Peyer's patch (tissue), 4 donors: ENCODE data around the gene MISP.
A peak's percentile ranks its signal among the peaks of the same experiment; 100 is the strongest.

Experiments
- CTCF ChIP-seq, 6 experiments: fragments of 450-650 bp in 4 of 6; fragments of 200-600 bp in 2 of 6; sonication (generic) in 1 of 6; IDR thresholded peaks; one replicate each; pipeline ENCODE4 v1.5.1; 2017 to 2019; ENCODE audit warnings: antibody characterized with exemption in 6 of 6, mild to moderate bottlenecking in 3 of 6, moderate library complexity in 1 of 6
- POLR2A ChIP-seq, 2 donors: fragments of 450-650 bp; IDR thresholded peaks; one replicate each; pipeline ENCODE4 v1.5.1; 2017; ENCODE audit warnings: antibody characterized with exemption in 2 of 2, mild to moderate bottlenecking in 2 of 2, moderate library complexity in 2 of 2

GRCh38 chr19:748274-748598 is 2.7 kb upstream of the MISP start:
- TF ChIP-seq CTCF (IDR thresholded peaks at IDR 0.05) (no peak), POLR2A (IDR thresholded peaks at IDR 0.05) (peak; percentile 95 to 100)
